Measurements from ENCODE around the gene NPL.

NPL gene

GRCh38 chr1:182782587-182782913, 7.0 kb upstream of the NPL start:
- no peak overlapping the region for H3K4me3 ChIP-seq (ENCODE audit: low read depth, low read length)
- TF ChIP-seq CTCF (IDR thresholded peaks at IDR 0.05; ENCODE audit: insufficient read depth, low read length, missing control alignments) = no peak
- POLR2A ChIA-PET = interaction anchor here (1.0 kb wide), 1 partner anchor 179 kb away, joined by 3 read pairs; no protein-coding TSS in a partner anchor
- CTCF ChIA-PET = interaction anchor here (0.8 to 13.7 kb wide), 22 partner anchors 9 to 698 kb away, joined by 3 to 997 read pairs (median 4); partner anchors contain the start of genes GLUL, RGS16 and RNASEL
- no peak for DNase-seq (ENCODE audit: low read depth, low spot score)

DNA sequence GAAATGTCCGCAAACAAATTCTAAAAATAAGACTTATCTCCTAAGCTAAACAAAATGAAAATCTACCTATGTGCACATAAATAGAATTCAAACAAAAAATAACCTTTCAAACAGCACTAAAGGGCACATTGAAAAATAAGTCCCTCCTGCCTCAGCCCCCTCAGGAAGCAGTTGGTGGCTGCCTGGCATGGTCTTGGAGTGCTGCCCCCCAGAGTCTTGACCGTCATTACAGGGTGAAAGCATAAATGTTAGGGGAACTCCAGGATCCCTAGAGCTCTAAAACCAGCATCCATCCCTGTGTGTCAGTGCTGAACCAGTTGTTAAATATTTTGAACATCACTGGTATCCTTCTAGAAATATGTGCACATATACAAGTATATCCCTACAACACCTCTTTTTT, 6.5 kb upstream of the NPL start:
- no peak for TF ChIP-seq CTCF (IDR thresholded peaks at IDR 0.05; ENCODE audit: insufficient read depth, low read length, missing control alignments)
- ChIA-PET CTCF (interaction anchor here (1.0 to 13.7 kb wide), 18 partner anchors 10 to 698 kb away, joined by 3 to 997 read pairs (median 4); partner anchors contain the start of genes GLUL, RGS16 and RNASEL), POLR2A (interaction anchor here (1.0 kb wide), 1 partner anchor 180 kb away, joined by 3 read pairs; no protein-coding TSS in a partner anchor)
- no peak overlapping the region for H3K4me3 ChIP-seq (ENCODE audit: low read depth, low read length)
- DNase-seq (ENCODE audit: low read depth, low spot score) = no peak

DNA sequence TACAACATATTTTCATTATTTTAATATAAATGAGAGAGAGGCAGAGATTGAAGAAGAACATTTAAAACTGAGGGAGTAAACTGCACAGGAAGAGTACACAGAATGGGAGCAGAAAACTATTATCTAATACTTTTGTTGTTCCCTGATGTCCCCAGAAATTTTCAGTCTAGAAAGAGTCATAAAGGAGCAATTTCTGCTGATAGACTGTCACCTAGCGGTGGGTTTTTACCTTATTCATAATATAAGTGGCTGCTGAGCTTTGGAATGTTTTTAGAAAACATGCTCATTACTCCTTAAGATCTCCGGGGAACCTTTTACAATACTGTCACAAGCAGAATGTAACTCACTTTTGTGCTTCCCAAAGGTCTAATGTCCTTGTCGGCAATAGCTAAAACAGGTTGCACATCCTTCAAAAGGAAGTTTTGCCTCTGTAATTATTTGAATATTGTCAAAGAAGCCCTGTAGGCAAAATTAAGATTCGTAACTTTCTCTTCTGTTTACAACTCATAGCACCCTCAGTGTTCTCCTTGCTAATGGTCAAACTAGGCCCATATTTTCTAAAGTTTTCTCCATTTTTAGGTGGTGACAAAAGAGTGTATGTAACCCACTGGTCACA, 4.9 kb upstream of the NPL start:
- POLR2A ChIA-PET = no interaction called here
- no peak overlapping the region for H3K4me3 ChIP-seq (ENCODE audit: low read depth, low read length)
- no peak for DNase-seq (ENCODE audit: low read depth, low spot score)
- CTCF ChIA-PET = interaction anchor here (0.8 to 13.7 kb wide), 17 partner anchors 8 to 699 kb away, joined by 3 to 997 read pairs (median 4); partner anchors contain the start of genes RGS16, RGSL1 and RNASEL
- peak; percentile 20 for TF ChIP-seq CTCF (IDR thresholded peaks at IDR 0.05; ENCODE audit: insufficient read depth, low read length, missing control alignments)

- TF ChIP-seq CTCF (IDR thresholded peaks at IDR 0.05; ENCODE audit: insufficient read depth, low read length, missing control alignments) = no peak
- POLR2A ChIA-PET = no interaction called here
- CTCF ChIA-PET = interaction anchor here (0.6 to 13.7 kb wide), 16 partner anchors 8 to 700 kb away, joined by 3 to 997 read pairs (median 4); partner anchors contain the start of genes RGS16, RGSL1 and RNASEL
- no peak overlapping the region for H3K4me3 ChIP-seq (ENCODE audit: low read depth, low read length)
- no peak for DNase-seq (ENCODE audit: low read depth, low spot score)
Observed at GRCh38 chr1:182785181-182785580, 4.4 kb upstream of the NPL start.

DNA sequence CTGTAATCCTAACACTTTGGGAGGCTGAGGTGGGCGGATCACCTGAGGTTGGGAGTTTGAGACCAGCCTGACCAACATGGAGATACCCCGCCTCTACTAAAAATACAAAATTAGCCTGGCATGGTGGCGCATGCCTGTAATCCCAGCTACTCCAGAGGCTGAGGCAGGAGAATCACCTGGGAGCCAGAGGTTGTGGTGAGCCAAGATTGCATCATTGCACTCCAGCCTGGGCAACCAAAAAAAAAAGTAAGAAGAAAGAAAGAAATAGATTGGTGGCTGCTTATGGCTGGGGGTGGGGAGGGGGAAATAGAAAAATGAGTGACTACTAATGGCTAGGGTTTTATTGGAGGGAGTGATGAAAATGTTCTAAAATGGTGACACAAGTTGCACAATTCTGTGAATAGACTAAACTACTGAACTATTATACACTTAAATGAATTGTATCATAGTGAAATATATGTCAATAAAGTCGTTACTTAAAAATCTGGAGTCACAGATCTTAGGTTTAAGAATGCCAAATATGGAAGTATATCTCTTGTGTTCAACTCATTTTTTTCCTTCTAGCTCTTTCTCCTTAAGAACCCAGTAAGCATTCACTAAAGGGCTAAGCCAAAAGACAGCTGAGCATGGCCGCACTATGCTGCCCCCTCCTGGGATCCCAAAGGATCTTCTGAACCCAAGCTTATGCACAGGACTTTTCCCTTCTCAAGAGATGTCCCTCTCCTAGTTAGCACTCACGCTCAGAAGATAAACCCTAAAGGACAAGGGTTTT, 3.2 kb upstream of the NPL start:
- POLR2A ChIA-PET = interaction anchor here (0.7 kb wide), 1 partner anchor 395 kb away, joined by 3 read pairs; no protein-coding TSS in a partner anchor

More for the DNA sequence above, 3.2 kb upstream of the NPL start:
- TF ChIP-seq CTCF (IDR thresholded peaks at IDR 0.05; ENCODE audit: insufficient read depth, low read length, missing control alignments) = peak; percentile 76
- CTCF ChIA-PET = interaction anchor here (0.7 to 13.7 kb wide), 18 partner anchors 10 to 446 kb away, joined by 3 to 997 read pairs (median 4); partner anchors contain the start of genes RGS16, RGSL1 and RNASEL
- H3K4me3 ChIP-seq (ENCODE audit: low read depth, low read length) = no peak overlapping the region
- DNase-seq (ENCODE audit: low read depth, low spot score) = peak; percentile 14

Data from AG04449 (cell line).